PFSK-1 (cell line): ENCODE data around the gene CC2D2B. TPM values are rescaled to one million over a fixed set of nuclear protein-coding genes. Genes with fewer than 3 reads are reported as not detected.

Source experiments
- FOXP2 ChIP-seq: optimal IDR thresholded peaks from 2 replicates; pipeline ENCODE3; 2011; ENCODE audit warnings: borderline replicate concordance, control low read depth, inconsistent platforms; ENCODE audit not compliant: insufficient read depth; ENCODE audit errors: extremely low read length, extremely low read depth
- POLR2AphosphoS5 ChIP-seq: IDR thresholded peaks from 2 replicates; pipeline ENCODE4 v1.6.1; 2012; ENCODE audit warnings: low read depth, mild to moderate bottlenecking, control low read depth, low read length, moderate library complexity
- SIN3A ChIP-seq: IDR thresholded peaks from 2 replicates; pipeline ENCODE4 v1.6.1; 2012; ENCODE audit warnings: mild to moderate bottlenecking, low read length, moderate library complexity, borderline replicate concordance; ENCODE audit not compliant: insufficient read depth
- TAF1 ChIP-seq: IDR thresholded peaks from 2 replicates; pipeline ENCODE4 v1.6.1; 2012; ENCODE audit warnings: low read length, control low read depth, borderline replicate concordance; ENCODE audit not compliant: insufficient read depth
- polyA plus RNA-seq: library from polyadenylated mRNA; unstranded; fragments of >200 nt; gene quantifications from one replicate; pipeline ENCODE4 v1.2.1, GENCODE V29; 2012; ENCODE audit warnings: low read depth, missing spikeins; ENCODE audit not compliant: insufficient read length
- TF ChIP-seq, protein P1 (sequence below), 2 experiments: IDR thresholded peaks; 2 replicates each; pipeline versions ENCODE4 v1.6.1 to v1.8.0; 2011 to 2012; ENCODE audit warnings: low read depth in 2 of 2, low read length in 2 of 2, control low read depth in 1 of 2, inconsistent platforms in 1 of 2, mild to moderate bottlenecking in 1 of 2, moderate library complexity in 1 of 2; ENCODE audit not compliant: insufficient read depth in 1 of 2

CC2D2B gene, protein sequence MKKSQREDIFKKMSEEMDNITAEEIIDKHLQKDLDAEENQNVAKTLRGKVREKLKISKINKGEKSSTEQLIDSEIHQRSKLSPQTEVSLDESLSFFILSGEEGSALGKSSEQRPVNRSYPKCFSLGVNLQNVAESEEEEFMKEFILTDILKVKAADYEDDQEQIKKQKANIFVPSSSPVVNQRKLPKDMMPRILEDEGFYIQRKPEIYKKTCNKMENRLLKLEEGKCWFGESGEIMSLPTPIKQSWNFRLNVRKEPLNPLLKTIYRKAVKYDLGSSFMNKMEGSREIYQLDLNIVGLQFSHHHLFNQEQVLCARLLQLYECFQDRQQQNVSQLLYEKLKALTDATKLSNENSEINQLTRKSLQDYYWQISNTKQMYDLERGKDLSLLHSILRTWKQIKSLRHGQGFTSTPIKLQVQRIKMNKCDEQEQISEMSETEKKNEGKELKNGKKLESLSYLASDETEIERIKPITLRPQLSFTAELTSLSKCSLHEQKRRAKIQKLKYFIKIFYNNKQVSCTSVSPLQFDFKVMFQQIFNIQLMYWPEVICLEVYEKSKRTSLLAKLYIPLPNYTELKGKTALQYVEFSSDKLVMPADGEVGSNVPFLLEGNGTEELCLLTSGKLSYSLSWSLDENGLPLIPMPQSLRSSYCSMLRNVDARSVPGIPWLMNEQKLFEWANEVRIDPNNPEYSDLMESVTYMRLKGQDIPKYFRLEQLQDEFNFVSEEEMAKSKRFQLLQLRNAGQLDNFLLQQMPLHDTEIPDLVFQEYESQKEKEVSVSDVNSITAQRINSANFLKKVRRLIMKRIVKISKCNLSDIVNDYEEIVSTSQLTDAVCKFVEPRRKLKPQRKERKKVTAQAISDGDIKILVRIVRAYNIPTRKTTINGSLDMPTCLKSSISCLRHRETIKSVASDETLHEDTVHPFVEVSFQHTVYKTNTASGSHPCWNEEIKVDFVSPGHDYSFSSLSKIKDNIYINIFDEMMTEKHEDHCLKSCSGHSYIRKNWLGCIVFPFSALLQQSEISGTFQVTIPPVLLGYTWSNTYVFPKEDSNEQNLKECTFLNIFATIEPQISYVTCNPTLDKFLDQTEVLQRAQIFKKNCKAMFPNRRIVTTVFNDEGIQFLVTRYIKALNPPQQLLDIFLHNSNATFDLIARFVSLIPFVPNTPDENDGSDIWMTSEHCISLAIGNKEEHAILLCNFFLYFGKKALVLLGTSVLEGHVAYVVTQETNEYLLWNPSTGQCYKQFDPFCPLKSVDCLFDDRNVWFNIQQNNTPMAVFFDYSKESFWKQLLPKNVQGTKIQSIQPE (N-terminal part only)
- polyA plus RNA-seq: 0.58 TPM

GRCh38 chr10:95907456-95908253 lies at the start of gene CC2D2B:
CC2D2B (plus strand) TSS chr10:95907975; CDS start chr10:95911324, 3,349 bp downstream.
- TF ChIP-seq SIN3A (peak; percentile 21; the same call in 1 of the 2 replicates), FOXP2 (peak; percentile 63), POLR2AphosphoS5 (peak; percentile 79), TAF1 (no peak)
- TF ChIP-seq, protein P1, sequence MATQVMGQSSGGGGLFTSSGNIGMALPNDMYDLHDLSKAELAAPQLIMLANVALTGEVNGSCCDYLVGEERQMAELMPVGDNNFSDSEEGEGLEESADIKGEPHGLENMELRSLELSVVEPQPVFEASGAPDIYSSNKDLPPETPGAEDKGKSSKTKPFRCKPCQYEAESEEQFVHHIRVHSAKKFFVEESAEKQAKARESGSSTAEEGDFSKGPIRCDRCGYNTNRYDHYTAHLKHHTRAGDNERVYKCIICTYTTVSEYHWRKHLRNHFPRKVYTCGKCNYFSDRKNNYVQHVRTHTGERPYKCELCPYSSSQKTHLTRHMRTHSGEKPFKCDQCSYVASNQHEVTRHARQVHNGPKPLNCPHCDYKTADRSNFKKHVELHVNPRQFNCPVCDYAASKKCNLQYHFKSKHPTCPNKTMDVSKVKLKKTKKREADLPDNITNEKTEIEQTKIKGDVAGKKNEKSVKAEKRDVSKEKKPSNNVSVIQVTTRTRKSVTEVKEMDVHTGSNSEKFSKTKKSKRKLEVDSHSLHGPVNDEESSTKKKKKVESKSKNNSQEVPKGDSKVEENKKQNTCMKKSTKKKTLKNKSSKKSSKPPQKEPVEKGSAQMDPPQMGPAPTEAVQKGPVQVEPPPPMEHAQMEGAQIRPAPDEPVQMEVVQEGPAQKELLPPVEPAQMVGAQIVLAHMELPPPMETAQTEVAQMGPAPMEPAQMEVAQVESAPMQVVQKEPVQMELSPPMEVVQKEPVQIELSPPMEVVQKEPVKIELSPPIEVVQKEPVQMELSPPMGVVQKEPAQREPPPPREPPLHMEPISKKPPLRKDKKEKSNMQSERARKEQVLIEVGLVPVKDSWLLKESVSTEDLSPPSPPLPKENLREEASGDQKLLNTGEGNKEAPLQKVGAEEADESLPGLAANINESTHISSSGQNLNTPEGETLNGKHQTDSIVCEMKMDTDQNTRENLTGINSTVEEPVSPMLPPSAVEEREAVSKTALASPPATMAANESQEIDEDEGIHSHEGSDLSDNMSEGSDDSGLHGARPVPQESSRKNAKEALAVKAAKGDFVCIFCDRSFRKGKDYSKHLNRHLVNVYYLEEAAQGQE (IDR thresholded peaks at IDR 0.05; ENCODE audit: insufficient read depth in 1 of 2, low read depth in 2 of 2, low read length in 2 of 2): no peak

GRCh38 chr10:95860166-95860940 lies 47.4 kb upstream of the CC2D2B start:
- TF ChIP-seq FOXP2 (no peak), TAF1 (no peak), SIN3A (no peak), POLR2AphosphoS5 (no peak)
- TF ChIP-seq, protein P1 (IDR thresholded peaks at IDR 0.05; ENCODE audit: insufficient read depth in 1 of 2, low read depth in 2 of 2, low read length in 2 of 2): no peak

DNA sequence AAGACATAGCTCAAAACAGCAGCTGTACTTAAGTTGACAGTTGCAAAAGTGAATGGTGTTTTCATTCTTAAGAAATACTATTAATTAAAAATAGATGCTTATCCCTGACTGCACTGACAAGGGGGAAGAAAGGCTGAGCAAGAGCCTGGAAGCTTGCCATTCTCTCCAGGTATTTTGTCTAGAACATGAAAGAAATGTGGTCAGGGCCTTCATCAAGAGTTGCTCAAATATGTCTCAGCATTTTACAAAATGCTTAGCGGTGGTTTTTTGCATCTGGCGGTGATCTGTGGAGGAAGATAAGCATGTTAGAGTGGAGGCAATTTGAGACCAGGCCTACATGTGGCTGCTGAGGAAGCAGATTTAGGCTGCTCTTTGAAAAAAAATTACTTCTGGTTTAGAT lies 46.4 kb upstream of the CC2D2B start:
- TF ChIP-seq, protein P1 (IDR thresholded peaks at IDR 0.05; ENCODE audit: insufficient read depth in 1 of 2, low read depth in 2 of 2, low read length in 2 of 2): no peak
- TF ChIP-seq POLR2AphosphoS5: no peak
- no peak for TF ChIP-seq TAF1
- no peak for TF ChIP-seq SIN3A
- no peak for TF ChIP-seq FOXP2
